ENCODE results near the gene CX3CL1. TPM values are rescaled to one million over a fixed set of nuclear protein-coding genes. Genes with fewer than 3 reads are reported as not detected.
"Not testable (repeated sequence)": the region's sequence is repeated elsewhere in the genome, so short reads cannot be mapped to it uniquely, and the experiment has no call there.

CX3CL1 gene
- total RNA-seq, 1 experiment from 2014 or later = not detected

DNA sequence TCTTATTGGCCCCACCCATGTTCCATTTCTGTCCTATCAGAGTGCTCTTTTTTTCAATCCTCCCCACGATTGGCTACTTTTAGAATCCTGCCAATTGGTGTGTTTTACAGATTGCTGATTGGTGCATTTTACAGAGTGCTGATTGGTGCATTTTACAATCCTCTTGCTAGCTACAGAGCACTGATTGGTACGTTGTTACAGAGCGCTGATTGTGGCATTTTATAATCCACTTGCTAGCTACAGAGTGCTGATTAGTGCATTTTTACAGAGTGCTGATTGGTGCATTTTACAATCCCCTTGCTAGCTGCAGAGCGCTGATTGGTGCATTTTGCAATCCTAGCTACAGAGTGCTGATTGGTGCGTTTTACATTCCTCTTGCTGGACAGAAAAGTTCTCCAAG is 22.7 kb downstream of the CX3CL1 start:
- intact Hi-C loops (cut with micrococcal nuclease; ENCODE audit: unreplicated experiment) = no loop called here
- BruUV-seq (replicated peaks) = no TSS peak
- peak in 1 of 2 experiments; percentile 28 for DNase-seq
- Histone ChIP-seq H4K20me1 (ENCODE audit: insufficient read depth) (no peaks in the 10 kb centered on the region), H3F3A (ENCODE audit: insufficient read depth, low read depth) (peaks cover 37% of the 10 kb centered on the region), H3K9me2 (ENCODE audit: insufficient read depth) (no peaks in the 10 kb centered on the region), H3K27me3 (ENCODE audit: insufficient read depth, low read depth) (no peaks in the 10 kb centered on the region), H3K4me2 (no peak overlapping the region), H2AFZ (no peak overlapping the region), H3K79me2 (ENCODE audit: low read depth) (no peaks in the 10 kb centered on the region), H3K36me3 (ENCODE audit: low read depth) (no peaks in the 10 kb centered on the region), H3K27ac (no peak overlapping the region), H3K4me3 (no peak overlapping the region), H3K4me1 (replicated peaks; ENCODE audit: insufficient read depth) (peaks cover 33% of the 10 kb centered on the region), H3K9me3 (ENCODE audit: insufficient read depth, low read depth) (no peaks in the 10 kb centered on the region)
- CTCF ChIA-PET = no interaction called here
- TF ChIP-seq EZH2 (IDR thresholded peaks at IDR 0.05; ENCODE audit: low read depth) = no peak
- TF ChIP-seq, protein P1, sequence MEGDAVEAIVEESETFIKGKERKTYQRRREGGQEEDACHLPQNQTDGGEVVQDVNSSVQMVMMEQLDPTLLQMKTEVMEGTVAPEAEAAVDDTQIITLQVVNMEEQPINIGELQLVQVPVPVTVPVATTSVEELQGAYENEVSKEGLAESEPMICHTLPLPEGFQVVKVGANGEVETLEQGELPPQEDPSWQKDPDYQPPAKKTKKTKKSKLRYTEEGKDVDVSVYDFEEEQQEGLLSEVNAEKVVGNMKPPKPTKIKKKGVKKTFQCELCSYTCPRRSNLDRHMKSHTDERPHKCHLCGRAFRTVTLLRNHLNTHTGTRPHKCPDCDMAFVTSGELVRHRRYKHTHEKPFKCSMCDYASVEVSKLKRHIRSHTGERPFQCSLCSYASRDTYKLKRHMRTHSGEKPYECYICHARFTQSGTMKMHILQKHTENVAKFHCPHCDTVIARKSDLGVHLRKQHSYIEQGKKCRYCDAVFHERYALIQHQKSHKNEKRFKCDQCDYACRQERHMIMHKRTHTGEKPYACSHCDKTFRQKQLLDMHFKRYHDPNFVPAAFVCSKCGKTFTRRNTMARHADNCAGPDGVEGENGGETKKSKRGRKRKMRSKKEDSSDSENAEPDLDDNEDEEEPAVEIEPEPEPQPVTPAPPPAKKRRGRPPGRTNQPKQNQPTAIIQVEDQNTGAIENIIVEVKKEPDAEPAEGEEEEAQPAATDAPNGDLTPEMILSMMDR (conservative IDR thresholded peaks at IDR 0.05) = no peak
- POLR2A ChIA-PET (ENCODE audit: unreplicated experiment) = interaction anchor here (0.5 to 1.0 kb wide), 2 partner anchors 17 to 52 kb away, joined by 6 to 8 read pairs; partner anchors contain the start of genes CIAPIN1 and COQ9

DNA sequence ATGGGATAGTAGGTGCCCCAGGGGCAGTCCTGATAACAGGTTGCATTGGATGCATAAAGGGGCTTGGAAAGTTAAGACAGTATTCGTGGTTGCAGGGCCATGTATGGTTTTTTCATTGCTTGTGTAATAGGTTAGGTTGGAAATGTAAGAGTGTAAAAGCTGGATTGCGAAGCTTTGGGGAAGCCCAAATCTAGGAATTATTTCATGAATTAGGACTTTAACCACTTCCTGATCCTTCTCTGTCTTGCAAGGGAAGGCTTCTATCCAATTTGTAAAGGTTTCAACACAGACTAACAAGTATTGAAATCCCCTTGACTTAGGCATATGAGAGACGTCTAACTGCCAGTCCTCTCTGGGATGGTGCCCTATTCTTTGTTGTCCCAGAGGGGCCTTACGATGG is 24.5 kb downstream of the CX3CL1 start:
- TF ChIP-seq, protein P1 (conservative IDR thresholded peaks at IDR 0.05) = no peak
- no peak for TF ChIP-seq EZH2 (IDR thresholded peaks at IDR 0.05; ENCODE audit: low read depth)
- CTCF ChIA-PET = no interaction called here
- H3F3A ChIP-seq (ENCODE audit: insufficient read depth, low read depth) = peaks cover 32% of the 10 kb centered on the region
- no peaks in the 10 kb centered on the region for H3K27me3 ChIP-seq (ENCODE audit: insufficient read depth, low read depth)
- no TSS peak for BruUV-seq (replicated peaks)
- no peak overlapping the region for H3K27ac ChIP-seq
- H4K20me1 ChIP-seq (ENCODE audit: insufficient read depth) = no peaks in the 10 kb centered on the region
- no peaks in the 10 kb centered on the region for H3K9me2 ChIP-seq (ENCODE audit: insufficient read depth)
- H3K4me3 ChIP-seq = no peak overlapping the region
- no peak overlapping the region for H3K4me2 ChIP-seq
- H3K9me3 ChIP-seq (ENCODE audit: insufficient read depth, low read depth) = no peaks in the 10 kb centered on the region
- H3K36me3 ChIP-seq (ENCODE audit: low read depth) = no peaks in the 10 kb centered on the region
- peak in 1 of 2 experiments; percentile 12 for DNase-seq
- no peaks in the 10 kb centered on the region for H3K79me2 ChIP-seq (ENCODE audit: low read depth)
- POLR2A ChIA-PET (ENCODE audit: unreplicated experiment) = no interaction called here
- intact Hi-C loops (cut with micrococcal nuclease; ENCODE audit: unreplicated experiment) = no loop called here
- no peak overlapping the region for H2AFZ ChIP-seq
- peaks cover 32% of the 10 kb centered on the region for H3K4me1 ChIP-seq (replicated peaks; ENCODE audit: insufficient read depth)

DNA sequence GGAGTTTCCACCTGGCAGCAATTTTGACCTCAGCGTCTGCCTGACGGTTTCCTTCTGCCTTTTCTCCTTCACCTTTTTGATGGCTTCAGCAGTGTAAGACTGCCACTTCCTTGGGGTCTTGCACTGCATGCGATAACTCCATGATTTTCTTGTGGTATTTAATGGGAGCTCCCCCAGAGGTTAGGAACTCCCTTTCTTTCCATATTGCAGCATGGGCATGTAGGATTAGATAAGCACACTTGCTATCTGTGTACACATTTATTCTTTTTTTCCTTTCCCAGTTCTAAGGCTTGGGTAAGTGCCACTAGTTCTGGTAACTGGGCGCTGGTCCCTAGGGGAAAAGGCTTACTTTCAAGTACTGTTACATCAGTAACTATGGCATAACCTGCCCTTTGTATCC is 25.2 kb downstream of the CX3CL1 start:
- H3K36me3 ChIP-seq (ENCODE audit: low read depth); H4K20me1 ChIP-seq (ENCODE audit: insufficient read depth); H3K4me3 ChIP-seq; H3K79me2 ChIP-seq (ENCODE audit: low read depth); BruUV-seq (replicated peaks); H2AFZ ChIP-seq; H3K9me3 ChIP-seq (ENCODE audit: insufficient read depth, low read depth); H3K9me2 ChIP-seq (ENCODE audit: insufficient read depth); H3K27ac ChIP-seq; H3K4me2 ChIP-seq; DNase-seq; POLR2A ChIA-PET (ENCODE audit: unreplicated experiment); H3K27me3 ChIP-seq (ENCODE audit: insufficient read depth, low read depth); intact Hi-C loops (cut with micrococcal nuclease; ENCODE audit: unreplicated experiment); CTCF ChIA-PET: not testable (repeated sequence)
- H3F3A ChIP-seq (ENCODE audit: insufficient read depth, low read depth) = peaks cover 26% of the 10 kb centered on the region
- peaks cover 25% of the 10 kb centered on the region for H3K4me1 ChIP-seq (replicated peaks; ENCODE audit: insufficient read depth)

DNA sequence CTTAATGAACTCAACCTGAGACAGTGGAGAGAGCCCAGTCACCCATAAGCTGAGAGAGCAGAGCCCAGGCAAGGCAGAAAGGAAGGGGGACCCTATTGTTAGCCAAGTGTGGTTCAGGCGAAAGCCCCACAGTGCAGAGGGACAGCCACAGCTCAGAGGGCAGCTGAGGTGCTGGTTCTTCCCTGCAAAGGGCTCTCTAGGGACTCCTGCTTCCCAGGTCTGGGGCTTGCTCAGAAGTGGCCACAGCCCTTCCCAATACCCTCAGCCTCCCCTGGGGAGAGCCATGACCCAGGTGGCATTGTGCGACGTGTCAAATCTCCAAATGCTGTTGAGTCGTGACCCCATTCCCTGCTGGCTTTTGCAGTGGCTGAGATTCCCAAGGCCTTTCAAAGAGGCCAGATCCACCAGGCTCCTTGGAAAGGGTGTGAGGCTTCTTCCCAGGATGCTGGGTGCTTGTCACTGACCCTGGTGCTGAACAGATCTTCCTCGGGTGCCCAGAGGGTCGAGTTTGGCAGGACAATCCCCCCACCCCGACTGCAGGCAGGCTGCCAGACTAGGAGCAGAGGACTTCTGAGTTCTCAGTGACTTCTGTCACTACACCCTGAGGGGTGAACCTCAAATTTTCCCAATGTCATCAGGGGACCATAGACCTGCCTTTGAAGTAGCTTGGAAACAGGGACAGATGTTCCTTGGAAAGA is 29.8 kb downstream of the CX3CL1 start:
- no peaks in the 10 kb centered on the region for H3K9me3 ChIP-seq (ENCODE audit: insufficient read depth, low read depth)
- no TSS peak for BruUV-seq (replicated peaks)
- TF ChIP-seq, protein P1 (conservative IDR thresholded peaks at IDR 0.05) = no peak
- TF ChIP-seq EZH2 (IDR thresholded peaks at IDR 0.05; ENCODE audit: low read depth) = no peak

More for the DNA sequence above, 29.8 kb downstream of the CX3CL1 start:
- H3F3A ChIP-seq (ENCODE audit: insufficient read depth, low read depth) = peaks cover 3% of the 10 kb centered on the region; the same call in 1 of the 2 replicates
- no peak overlapping the region for H3K4me2 ChIP-seq
- H3K4me3 ChIP-seq = no peak overlapping the region
- H3K27me3 ChIP-seq (ENCODE audit: insufficient read depth, low read depth) = peaks cover 4% of the 10 kb centered on the region; the same call in 1 of the 2 replicates
- no peaks in the 10 kb centered on the region for H3K9me2 ChIP-seq (ENCODE audit: insufficient read depth)
- H3K4me1 ChIP-seq (replicated peaks; ENCODE audit: insufficient read depth) = no peaks in the 10 kb centered on the region
- no peaks in the 10 kb centered on the region for H3K36me3 ChIP-seq (ENCODE audit: low read depth)
- no peaks in the 10 kb centered on the region for H3K79me2 ChIP-seq (ENCODE audit: low read depth)
- H3K27ac ChIP-seq = no peak overlapping the region
- no peak for DNase-seq
- intact Hi-C loops (cut with micrococcal nuclease; ENCODE audit: unreplicated experiment) = no loop called here
- ChIA-PET POLR2A (ENCODE audit: unreplicated experiment) (no interaction called here), CTCF (no interaction called here)
- H2AFZ ChIP-seq = no peak overlapping the region
- no peaks in the 10 kb centered on the region for H4K20me1 ChIP-seq (ENCODE audit: insufficient read depth)

All from PC-9 (cell line).